Suprapubic skin (tissue), 4 donors: ENCODE measurements around the gene AIG1. TPM values are rescaled to one million over a fixed set of nuclear protein-coding genes. Genes with fewer than 3 reads are reported as not detected.

Source experiments
- DNase-seq, 2 donors: peaks; one replicate each; pipeline ENCODE4 v3.0.0-alpha.2; 2019; ENCODE audit warnings: low spot score in 2 of 2
- H3K27ac ChIP-seq: fragments of 200-600 bp; sonication (generic); one replicate; pipeline ENCODE4 v1.5.1; 2019
- H3K27me3 ChIP-seq: fragments of 200-600 bp; sonication (generic); one replicate; pipeline ENCODE4 v1.5.1; 2019
- H3K36me3 ChIP-seq: fragments of 200-600 bp; sonication (generic); one replicate; pipeline ENCODE4 v1.5.1; 2019
- H3K4me1 ChIP-seq: fragments of 200-600 bp; sonication (generic); one replicate; pipeline ENCODE4 v1.5.1; 2019
- H3K4me3 ChIP-seq: fragments of 200-600 bp; sonication (generic); one replicate; pipeline ENCODE4 v1.5.1; 2019; ENCODE audit warnings: mild to moderate bottlenecking
- H3K9me3 ChIP-seq: fragments of 200-600 bp; sonication (generic); one replicate; pipeline ENCODE4 v1.5.1; 2019
- EP300 ChIP-seq: sonication (generic); formaldehyde crosslinking; IDR thresholded peaks from one replicate; pipeline ENCODE4 v1.6.1; 2017; ENCODE audit warnings: antibody characterized with exemption
- POLR2A ChIP-seq, 2 donors: fragments of 450-650 bp; IDR thresholded peaks; one replicate each; pipeline ENCODE4 v1.6.1; 2017; ENCODE audit warnings: antibody characterized with exemption in 2 of 2, mild to moderate bottlenecking in 2 of 2, moderate library complexity in 2 of 2
- POLR2AphosphoS5 ChIP-seq, 3 donors: sonication (generic); formaldehyde crosslinking; IDR thresholded peaks; one replicate each; pipeline ENCODE4 v1.6.1; 2017; ENCODE audit warnings: antibody characterized with exemption in 3 of 3
- WGBS: methylation state at CpG from one replicate; pipeline ENCODE4 v1.1.5; 2018; 5-methylcytosine and 5-hydroxymethylcytosine counted together
- total RNA-seq, 4 donors: library from RNA; depleted of rRNA; stranded (reverse); fragments of >200 nt; gene quantifications; one replicate each; pipeline ENCODE4 v1.1.0, GENCODE V29; 2016
- TF ChIP-seq, protein P1 (sequence below), 2 donors: fragments of 200-600 bp in 1 of 2; fragments of 450-650 bp in 1 of 2; sonication (generic) in 1 of 2; IDR thresholded peaks; one replicate each; pipeline ENCODE4 v1.5.1; 2016 to 2019; ENCODE audit warnings: antibody characterized with exemption in 2 of 2, mild to moderate bottlenecking in 1 of 2, moderate library complexity in 1 of 2

AIG1 gene
- total RNA-seq, 4 donors from 2014 or later = 14.5 to 22.1 (median 19.7) TPM

DNA sequence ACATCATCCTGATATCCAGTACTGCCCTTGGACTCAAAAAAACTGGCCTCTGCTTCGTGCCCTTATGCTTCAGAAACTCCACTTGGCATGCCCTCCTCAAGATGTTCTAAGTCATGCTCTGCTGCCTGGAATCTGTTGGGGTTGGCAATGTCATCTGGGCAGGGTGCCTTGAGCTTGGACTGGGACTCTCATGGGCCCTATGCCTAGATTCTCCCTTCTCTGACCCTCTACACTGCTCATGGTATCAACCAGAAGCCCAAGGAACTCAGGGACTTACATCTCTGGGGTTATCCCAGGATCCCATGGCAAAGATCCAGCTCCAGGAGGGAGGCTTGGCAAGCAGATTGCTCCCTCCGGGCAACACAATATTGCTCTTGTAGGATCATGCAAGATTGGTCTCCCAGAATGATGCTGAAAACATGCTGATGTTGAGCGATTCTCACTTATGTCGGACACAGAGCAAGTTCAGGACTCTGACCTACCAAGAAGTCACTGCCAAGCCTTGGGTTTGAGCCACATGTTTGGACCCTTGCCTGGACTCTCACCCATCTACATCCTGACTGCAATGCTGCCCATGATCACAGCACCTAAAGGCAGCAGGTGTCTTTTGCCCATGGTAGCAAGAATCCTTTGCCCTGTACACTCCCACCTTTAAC lies 301.0 kb downstream of the AIG1 start:
- Histone ChIP-seq H3K27me3 (no peaks in the 10 kb centered on the region), H3K36me3 (no peaks in the 10 kb centered on the region), H3K4me3 (no peak overlapping the region), H3K4me1 (no peaks in the 10 kb centered on the region), H3K27ac (no peak overlapping the region), H3K9me3 (no peaks in the 10 kb centered on the region)
- WGBS = 33% methylated on average over 4 of the region's 4 CpGs
- no peak for DNase-seq
- TF ChIP-seq POLR2AphosphoS5 (IDR thresholded peaks at IDR 0.05) = no peak
- no peak for TF ChIP-seq POLR2A (IDR thresholded peaks at IDR 0.05)
- no peak for TF ChIP-seq EP300
- TF ChIP-seq, protein P1, sequence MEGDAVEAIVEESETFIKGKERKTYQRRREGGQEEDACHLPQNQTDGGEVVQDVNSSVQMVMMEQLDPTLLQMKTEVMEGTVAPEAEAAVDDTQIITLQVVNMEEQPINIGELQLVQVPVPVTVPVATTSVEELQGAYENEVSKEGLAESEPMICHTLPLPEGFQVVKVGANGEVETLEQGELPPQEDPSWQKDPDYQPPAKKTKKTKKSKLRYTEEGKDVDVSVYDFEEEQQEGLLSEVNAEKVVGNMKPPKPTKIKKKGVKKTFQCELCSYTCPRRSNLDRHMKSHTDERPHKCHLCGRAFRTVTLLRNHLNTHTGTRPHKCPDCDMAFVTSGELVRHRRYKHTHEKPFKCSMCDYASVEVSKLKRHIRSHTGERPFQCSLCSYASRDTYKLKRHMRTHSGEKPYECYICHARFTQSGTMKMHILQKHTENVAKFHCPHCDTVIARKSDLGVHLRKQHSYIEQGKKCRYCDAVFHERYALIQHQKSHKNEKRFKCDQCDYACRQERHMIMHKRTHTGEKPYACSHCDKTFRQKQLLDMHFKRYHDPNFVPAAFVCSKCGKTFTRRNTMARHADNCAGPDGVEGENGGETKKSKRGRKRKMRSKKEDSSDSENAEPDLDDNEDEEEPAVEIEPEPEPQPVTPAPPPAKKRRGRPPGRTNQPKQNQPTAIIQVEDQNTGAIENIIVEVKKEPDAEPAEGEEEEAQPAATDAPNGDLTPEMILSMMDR (IDR thresholded peaks at IDR 0.05) = no peak

DNA sequence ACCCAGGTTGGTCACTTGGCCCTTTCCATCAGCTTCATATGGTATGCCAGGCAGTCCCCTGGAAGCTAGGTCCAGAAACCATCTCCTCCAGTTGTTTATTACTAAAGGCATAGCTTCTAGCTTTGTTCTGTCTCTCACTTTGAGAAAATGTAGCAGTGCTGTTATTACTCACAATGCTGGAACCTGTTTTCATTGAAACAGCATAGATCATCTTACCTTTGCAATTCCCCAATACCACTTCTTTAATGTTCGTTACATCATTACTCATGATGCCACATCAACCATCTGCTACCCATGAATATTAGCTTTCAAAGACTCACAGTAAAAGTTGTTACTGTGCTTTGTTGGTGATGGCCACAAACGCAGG lies 301.5 kb downstream of the AIG1 start:
- Histone ChIP-seq H3K9me3 (no peaks in the 10 kb centered on the region), H3K4me3 (no peak overlapping the region), H3K4me1 (no peaks in the 10 kb centered on the region), H3K27ac (no peak overlapping the region), H3K36me3 (no peaks in the 10 kb centered on the region), H3K27me3 (no peaks in the 10 kb centered on the region)
- no peak for DNase-seq
- WGBS = 78% methylated on average over 2 of the region's 2 CpGs
- no peak for TF ChIP-seq POLR2AphosphoS5 (IDR thresholded peaks at IDR 0.05)
- no peak for TF ChIP-seq POLR2A (IDR thresholded peaks at IDR 0.05)
- TF ChIP-seq EP300 = no peak
- TF ChIP-seq, protein P1 (IDR thresholded peaks at IDR 0.05) = no peak

DNA sequence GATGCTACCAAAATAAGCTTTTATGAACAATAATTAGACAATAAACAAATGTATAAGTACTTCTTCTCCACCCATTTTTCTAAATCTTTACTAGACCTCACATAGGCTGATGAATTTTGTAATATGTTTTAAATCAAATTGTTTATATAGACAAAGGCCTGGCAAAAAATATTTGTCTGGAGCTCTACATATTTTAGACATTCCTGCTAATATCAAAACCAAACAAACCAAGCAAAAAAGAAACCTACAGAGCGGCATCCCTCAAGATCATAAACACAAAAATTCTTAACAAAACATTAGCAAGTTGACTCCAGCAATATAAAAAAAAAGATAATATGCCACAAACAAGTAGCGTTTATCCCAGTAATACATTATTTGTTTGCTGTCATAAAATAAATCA lies 302.6 kb downstream of the AIG1 start:
- Histone ChIP-seq H3K9me3 (no peaks in the 10 kb centered on the region), H3K4me3 (no peak overlapping the region), H3K36me3 (no peaks in the 10 kb centered on the region), H3K27me3 (no peaks in the 10 kb centered on the region), H3K4me1 (no peaks in the 10 kb centered on the region), H3K27ac (no peak overlapping the region)
- 93% methylated on average over 2 of the region's 2 CpGs for WGBS
- no peak for DNase-seq
- TF ChIP-seq POLR2AphosphoS5 (IDR thresholded peaks at IDR 0.05) = no peak
- TF ChIP-seq POLR2A (IDR thresholded peaks at IDR 0.05) = no peak
- no peak for TF ChIP-seq EP300
- TF ChIP-seq, protein P1 (IDR thresholded peaks at IDR 0.05) = no peak

DNA sequence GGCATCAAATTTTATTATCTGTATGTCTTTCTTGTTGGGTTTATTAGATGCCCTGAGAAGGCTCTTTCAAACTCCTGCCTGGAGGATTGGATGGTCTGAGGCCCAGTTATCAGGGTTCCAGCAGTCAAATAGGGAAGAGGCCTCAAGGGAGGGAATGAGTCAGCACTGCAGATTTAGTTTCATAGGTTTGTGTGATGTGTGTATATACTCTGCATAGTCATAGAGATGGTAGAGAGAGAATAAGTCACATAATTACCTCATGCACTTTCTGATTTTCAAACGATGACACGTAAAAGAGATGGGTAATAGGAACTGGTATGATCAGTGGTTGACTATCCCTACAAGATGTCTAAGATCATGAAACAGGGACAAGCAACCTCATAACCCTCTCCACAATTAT lies 307.7 kb downstream of the AIG1 start:
- Histone ChIP-seq H3K4me1 (no peaks in the 10 kb centered on the region), H3K27ac (no peak overlapping the region), H3K9me3 (no peaks in the 10 kb centered on the region), H3K36me3 (no peaks in the 10 kb centered on the region), H3K4me3 (no peak overlapping the region), H3K27me3 (no peaks in the 10 kb centered on the region)
- no peak for DNase-seq
- no peak for TF ChIP-seq POLR2AphosphoS5 (IDR thresholded peaks at IDR 0.05)
- no peak for TF ChIP-seq POLR2A (IDR thresholded peaks at IDR 0.05)
- TF ChIP-seq EP300 = no peak
- TF ChIP-seq, protein P1 (IDR thresholded peaks at IDR 0.05) = no peak
- 95% methylated on average over 2 of the region's 2 CpGs for WGBS

DNA sequence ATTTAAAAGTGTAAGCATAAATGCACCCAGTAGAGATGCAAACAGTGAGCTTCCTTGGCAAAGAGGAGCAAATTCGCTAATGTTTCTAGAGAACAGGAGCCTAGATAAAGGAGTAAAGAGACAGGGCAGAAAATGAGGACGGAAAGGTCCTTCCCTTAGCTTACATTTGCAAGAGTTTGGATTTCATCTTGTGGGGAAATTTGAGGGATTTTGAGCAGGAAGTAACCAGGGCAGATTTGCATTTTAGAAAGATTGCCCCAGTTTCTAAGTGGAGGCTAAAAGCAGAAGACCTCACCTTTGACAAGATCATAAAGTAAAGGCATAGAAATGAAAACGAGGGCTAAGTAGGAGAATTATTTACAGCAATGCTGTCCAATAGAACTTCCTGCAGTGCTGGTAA lies 309.3 kb downstream of the AIG1 start:
- no peaks in the 10 kb centered on the region for H3K36me3 ChIP-seq
- no peaks in the 10 kb centered on the region for H3K4me1 ChIP-seq
- no peak for TF ChIP-seq EP300
- TF ChIP-seq, protein P1 (IDR thresholded peaks at IDR 0.05) = no peak
- no peak for TF ChIP-seq POLR2A (IDR thresholded peaks at IDR 0.05)
- TF ChIP-seq POLR2AphosphoS5 (IDR thresholded peaks at IDR 0.05) = no peak
- H3K27ac ChIP-seq = no peak overlapping the region
- 69% methylated on average over 3 of the region's 3 CpGs for WGBS
- H3K4me3 ChIP-seq = no peak overlapping the region
- H3K9me3 ChIP-seq = no peaks in the 10 kb centered on the region
- H3K27me3 ChIP-seq = no peaks in the 10 kb centered on the region
- no peak for DNase-seq
